ENCODE data around the gene PROCA1. TPM values are rescaled to one million over a fixed set of nuclear protein-coding genes. Genes with fewer than 3 reads are reported as not detected.

Gene PROCA1
- total RNA-seq, 1 experiment from 2014 or later, result 4.6 TPM

GRCh38 chr17:28740406-28741357, 29.0 kb upstream of the PROCA1 start:
- no peak for TF ChIP-seq EZH2 (IDR thresholded peaks at IDR 0.05; ENCODE audit: borderline replicate concordance, low read depth, low read length, poor library complexity, severe bottlenecking)
- TF ChIP-seq CTCF (conservative IDR thresholded peaks at IDR 0.05; ENCODE audit: low read depth, low read length), result no peak
- H3K4me1 ChIP-seq (ENCODE audit: insufficient read depth, low read length, poor library complexity, severe bottlenecking), result peaks cover 14% of the 10 kb centered on the region
- intact Hi-C loops (cut with micrococcal nuclease; ENCODE audit: unreplicated experiment), result no loop called here
- ChIA-PET CTCF (no interaction called here), POLR2A (ENCODE audit: low non-redundant PET) (no interaction called here)
- H3K27me3 ChIP-seq (replicated peaks; ENCODE audit: insufficient read depth, low read depth, low read length, poor library complexity), result no peaks in the 10 kb centered on the region
- no peaks in the 10 kb centered on the region for H3K9me3 ChIP-seq (ENCODE audit: low read depth, low read length, poor library complexity, severe bottlenecking)
- no peak for DNase-seq (ENCODE audit: low spot score)
- no peaks in the 10 kb centered on the region for H3K36me3 ChIP-seq (ENCODE audit: insufficient read depth, low read length, poor library complexity, severe bottlenecking)
- no peak overlapping the region for H3K4me3 ChIP-seq (ENCODE audit: low read depth, low read length, poor library complexity, severe bottlenecking)
- H3K27ac ChIP-seq (ENCODE audit: low read depth, low read length, poor library complexity, severe bottlenecking), result no peak overlapping the region
- no TSS peak for BruUV-seq (replicated peaks)

- no TSS peak for BruUV-seq (replicated peaks)
- Histone ChIP-seq H3K9me3 (ENCODE audit: low read depth, low read length, poor library complexity, severe bottlenecking) (no peaks in the 10 kb centered on the region), H3K27ac (ENCODE audit: low read depth, low read length, poor library complexity, severe bottlenecking) (no peak overlapping the region), H3K4me1 (ENCODE audit: insufficient read depth, low read length, poor library complexity, severe bottlenecking) (peaks cover 11% of the 10 kb centered on the region), H3K4me3 (ENCODE audit: low read depth, low read length, poor library complexity, severe bottlenecking) (no peak overlapping the region), H3K27me3 (replicated peaks; ENCODE audit: insufficient read depth, low read depth, low read length, poor library complexity) (no peaks in the 10 kb centered on the region), H3K36me3 (ENCODE audit: insufficient read depth, low read length, poor library complexity, severe bottlenecking) (no peaks in the 10 kb centered on the region)
- TF ChIP-seq EZH2 (IDR thresholded peaks at IDR 0.05; ENCODE audit: borderline replicate concordance, low read depth, low read length, poor library complexity, severe bottlenecking) (no peak), CTCF (conservative IDR thresholded peaks at IDR 0.05; ENCODE audit: low read depth, low read length) (no peak)
- POLR2A ChIA-PET (ENCODE audit: low non-redundant PET), result no interaction called here
- DNase-seq (ENCODE audit: low spot score), result no peak
- CTCF ChIA-PET, result no interaction called here
- intact Hi-C loops (cut with micrococcal nuclease; ENCODE audit: unreplicated experiment), result no loop called here
Measured at GRCh38 chr17:28738680-28739384, 27.1 kb upstream of the PROCA1 start.

- intact Hi-C loops (cut with micrococcal nuclease; ENCODE audit: unreplicated experiment), result no loop called here
- no peaks in the 10 kb centered on the region for H3K27me3 ChIP-seq (replicated peaks; ENCODE audit: insufficient read depth, low read depth, low read length, poor library complexity)
- H3K9me3 ChIP-seq (ENCODE audit: low read depth, low read length, poor library complexity, severe bottlenecking), result no peaks in the 10 kb centered on the region
- no TSS peak for BruUV-seq (replicated peaks)
- ChIA-PET POLR2A (ENCODE audit: low non-redundant PET) (no interaction called here), CTCF (no interaction called here)
- no peak for TF ChIP-seq CTCF (conservative IDR thresholded peaks at IDR 0.05; ENCODE audit: low read depth, low read length)
- TF ChIP-seq EZH2 (IDR thresholded peaks at IDR 0.05; ENCODE audit: borderline replicate concordance, low read depth, low read length, poor library complexity, severe bottlenecking), result no peak
- no peak overlapping the region for H3K27ac ChIP-seq (ENCODE audit: low read depth, low read length, poor library complexity, severe bottlenecking)
- no peaks in the 10 kb centered on the region for H3K36me3 ChIP-seq (ENCODE audit: insufficient read depth, low read length, poor library complexity, severe bottlenecking)
- H3K4me3 ChIP-seq (ENCODE audit: low read depth, low read length, poor library complexity, severe bottlenecking), result no peak overlapping the region
- DNase-seq (ENCODE audit: low spot score), result no peak
- H3K4me1 ChIP-seq (ENCODE audit: insufficient read depth, low read length, poor library complexity, severe bottlenecking), result peaks cover 7% of the 10 kb centered on the region
Measured at GRCh38 chr17:28737770-28738679, 26.3 kb upstream of the PROCA1 start.

All from A673 (cell line).